LHCN-M2 (cell line): ENCODE results near the gene RNU6-9. TPM values are rescaled to one million over a fixed set of nuclear protein-coding genes. Genes with fewer than 3 reads are reported as not detected.

Experiments used
- DNase-seq: peaks from one replicate; pipeline ENCODE4 v3.0.0-alpha.2; 2012; ENCODE audit warnings: low read depth
- total RNA-seq: library from RNA; depleted of rRNA; stranded (reverse); fragments of >200 nt; gene quantifications from 2 replicates; pipeline ENCODE4 v1.2.3, GENCODE V29; 2014

Gene RNU6-9
- total RNA-seq, 1 experiment from 2014 or later, result not detected

DNA sequence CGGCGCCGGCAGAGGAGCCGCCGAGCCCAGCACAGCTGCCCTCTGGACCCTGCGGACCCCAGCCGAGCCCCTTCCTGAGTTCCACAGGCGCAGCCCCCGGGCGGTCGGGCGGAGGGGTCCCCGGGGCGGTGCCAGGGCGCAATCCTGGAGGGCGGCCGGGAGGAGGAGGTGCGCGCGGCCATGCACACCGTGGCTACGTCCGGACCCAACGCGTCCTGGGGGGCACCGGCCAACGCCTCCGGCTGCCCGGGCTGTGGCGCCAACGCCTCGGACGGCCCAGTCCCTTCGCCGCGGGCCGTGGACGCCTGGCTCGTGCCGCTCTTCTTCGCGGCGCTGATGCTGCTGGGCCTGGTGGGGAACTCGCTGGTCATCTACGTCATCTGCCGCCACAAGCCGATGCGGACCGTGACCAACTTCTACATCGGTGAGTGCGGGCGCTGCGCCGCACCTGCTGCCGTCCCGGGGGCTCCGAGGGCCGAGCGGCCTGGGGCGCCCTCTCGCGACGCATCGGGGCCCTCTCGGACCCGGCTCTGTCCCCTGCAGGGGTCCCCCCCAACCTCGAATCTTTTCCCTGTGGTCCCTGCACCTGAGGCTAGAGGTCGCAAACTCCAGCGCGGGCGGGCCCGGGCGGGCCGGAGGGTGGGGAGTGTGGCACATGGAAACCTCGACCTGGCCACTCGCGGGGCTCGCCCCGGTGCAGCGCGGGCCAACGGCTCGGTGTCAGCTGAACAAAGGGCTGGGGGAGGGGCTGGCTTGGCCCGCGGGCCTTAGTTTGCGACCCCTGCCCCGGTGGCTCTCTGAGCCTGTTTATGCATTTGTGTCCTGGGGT is 24.3 kb downstream of the RNU6-9 start, which contains the start of gene KISS1R:
Gene KISS1R (plus strand): TSS at position 11 of the 829 bp plus-strand sequence. CDS start 170 bp downstream, at position 181.
- DNase-seq, result no peak

DNA sequence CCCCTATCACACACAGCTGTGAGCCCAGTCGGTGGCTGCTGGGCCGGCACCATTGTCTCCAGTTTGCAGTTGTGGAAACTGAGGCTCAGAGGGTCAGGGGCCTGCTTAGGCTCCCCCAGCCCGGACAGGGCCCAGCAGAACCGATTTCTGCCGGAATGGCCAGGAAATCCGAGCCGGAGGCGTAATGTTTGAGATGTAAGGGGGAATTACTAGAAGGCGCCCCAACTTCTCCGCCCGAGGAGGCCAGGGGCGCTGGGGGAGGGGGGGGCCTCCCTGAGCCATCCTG is 24.8 kb downstream of the RNU6-9 start:
- DNase-seq, result no peak

DNA sequence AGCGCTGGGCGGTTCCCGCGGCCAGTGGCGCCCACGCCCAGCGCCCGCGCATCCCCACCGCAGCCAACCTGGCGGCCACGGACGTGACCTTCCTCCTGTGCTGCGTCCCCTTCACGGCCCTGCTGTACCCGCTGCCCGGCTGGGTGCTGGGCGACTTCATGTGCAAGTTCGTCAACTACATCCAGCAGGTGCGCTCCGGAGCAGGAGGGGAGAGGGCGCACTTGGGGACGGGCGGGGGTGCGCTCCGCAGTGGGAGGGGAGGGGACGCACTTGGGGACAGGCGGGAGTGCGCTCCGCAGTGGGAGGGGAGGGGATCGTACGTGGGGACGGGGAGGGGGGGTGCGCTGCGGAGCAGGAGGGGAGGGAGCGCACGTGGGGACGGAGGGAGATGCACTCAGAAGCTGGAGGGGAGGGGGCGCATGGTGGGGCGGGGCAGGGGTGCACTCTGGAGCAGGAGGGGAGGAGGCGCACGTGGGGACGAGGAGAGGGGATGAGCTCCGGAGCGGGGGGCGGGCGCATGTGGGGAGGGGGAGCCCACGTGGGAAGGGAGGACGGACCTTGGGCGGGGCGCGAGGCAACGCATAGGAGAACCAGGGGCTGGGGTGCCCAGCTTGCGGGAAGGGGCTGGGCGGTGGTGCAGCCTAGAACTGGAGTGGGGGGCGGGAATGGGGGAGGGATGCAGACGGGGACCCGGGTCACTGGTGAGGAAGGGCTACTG is 25.4 kb downstream of the RNU6-9 start:
- DNase-seq, result no peak

DNA sequence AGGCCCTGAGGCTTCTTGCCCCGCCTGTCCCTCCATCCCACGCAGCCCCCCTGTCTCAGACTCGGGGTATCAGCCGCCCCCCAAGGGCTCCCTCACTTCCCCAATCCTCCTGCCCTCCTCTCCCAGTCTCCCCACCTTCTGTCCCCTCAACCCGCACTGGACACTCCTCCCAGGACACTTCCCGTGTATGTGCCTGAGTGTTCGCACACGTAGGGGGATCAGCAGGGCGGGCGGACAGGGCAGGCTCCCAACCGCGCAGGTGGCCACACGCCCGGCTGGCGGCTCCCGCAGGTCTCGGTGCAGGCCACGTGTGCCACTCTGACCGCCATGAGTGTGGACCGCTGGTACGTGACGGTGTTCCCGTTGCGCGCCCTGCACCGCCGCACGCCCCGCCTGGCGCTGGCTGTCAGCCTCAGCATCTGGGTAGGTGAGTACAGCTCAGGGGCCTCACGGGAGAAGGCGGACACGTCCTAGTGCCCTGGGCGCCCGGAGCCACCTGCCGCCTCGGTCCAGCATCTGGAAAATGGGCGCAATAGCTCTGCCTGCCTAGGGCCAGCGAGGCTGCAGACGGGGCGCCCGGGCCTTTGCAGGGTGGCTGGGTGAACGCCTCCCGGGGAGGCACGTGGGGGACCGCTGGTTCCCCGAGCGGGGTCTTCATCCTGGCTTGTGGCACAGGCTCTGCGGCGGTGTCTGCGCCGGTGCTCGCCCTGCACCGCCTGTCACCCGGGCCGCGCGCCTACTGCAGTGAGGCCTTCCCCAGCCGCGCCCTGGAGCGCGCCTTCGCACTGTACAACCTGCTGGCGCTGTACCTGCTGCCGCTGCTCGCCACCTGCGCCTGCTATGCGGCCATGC is 26.1 kb downstream of the RNU6-9 start:
- no peak for DNase-seq

GRCh38 chr19:920051-920864 is 27.0 kb downstream of the RNU6-9 start:
- DNase-seq, result no peak

- no peak for DNase-seq
These were observed 31.3 kb downstream of the RNU6-9 start for GRCh38 chr19:924553-925086.

DNA sequence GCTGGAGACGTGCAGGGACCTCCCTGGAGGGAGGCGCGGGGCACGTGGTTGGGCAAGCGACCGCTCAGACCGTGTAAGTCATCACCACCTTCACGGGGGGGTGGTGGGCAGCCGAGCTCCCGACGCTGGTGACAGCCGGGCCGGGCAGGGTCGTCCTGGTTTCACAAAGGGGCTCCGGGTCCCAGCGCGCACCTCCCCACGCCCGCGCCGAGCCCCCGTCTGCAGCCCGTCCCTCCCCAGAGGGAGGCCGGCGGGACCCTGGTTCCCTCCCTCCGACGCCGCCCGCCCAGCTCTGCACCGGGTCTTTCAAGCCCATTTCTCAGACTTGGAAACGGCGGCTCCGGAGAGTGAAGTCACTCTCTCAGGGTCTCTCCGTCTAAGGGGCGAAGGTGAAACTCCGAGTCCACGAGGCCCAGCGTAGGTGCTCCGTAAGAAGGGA is 31.8 kb downstream of the RNU6-9 start:
- DNase-seq, result no peak

DNA sequence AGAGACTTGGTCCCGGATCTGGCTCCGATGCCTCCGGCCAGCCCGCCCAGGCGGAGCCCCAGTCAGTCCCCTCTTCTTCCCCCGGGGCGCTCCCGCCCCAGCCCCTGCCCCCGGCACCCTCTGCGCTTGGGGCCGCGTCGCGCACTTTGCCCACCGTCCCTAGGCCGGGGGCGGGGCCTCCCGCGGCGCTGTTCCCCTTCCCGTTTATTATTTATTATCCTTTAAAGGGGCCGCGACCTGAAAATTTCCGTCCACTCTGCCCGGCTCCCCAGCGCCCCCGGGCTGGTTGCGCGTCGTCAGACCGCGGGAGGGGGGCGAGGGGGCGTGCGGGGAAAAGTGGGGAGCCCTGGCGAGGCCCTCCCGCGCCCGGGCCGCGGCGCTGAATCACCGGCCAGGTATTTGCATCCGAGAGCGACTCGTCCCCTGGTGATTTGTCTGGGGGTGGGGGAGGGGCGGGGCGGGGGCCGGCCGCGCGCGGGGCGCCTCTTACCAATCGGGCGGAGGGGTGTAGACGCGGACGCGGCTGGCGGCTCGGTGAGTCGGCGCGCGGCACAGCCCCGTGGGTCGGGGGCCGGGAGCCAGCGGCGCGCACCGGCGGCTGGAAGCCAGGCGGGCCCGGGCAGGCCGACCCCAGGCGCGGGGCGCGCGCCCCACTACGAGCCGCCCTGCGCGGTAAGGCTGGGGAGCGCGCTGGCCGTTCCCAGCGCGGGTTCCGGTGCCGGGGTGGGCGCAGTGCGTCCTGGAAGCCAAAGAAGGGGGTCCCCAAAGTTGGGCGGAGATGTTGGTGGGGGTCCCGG is 32.4 kb downstream of the RNU6-9 start, which contains the start of gene ARID3A:
Gene ARID3A (plus strand): TSS at position 510 of the 797 bp plus-strand sequence. CDS start 3,494 bp downstream, outside the sequence.
- DNase-seq, result peak; percentile 78

GRCh38 chr19:926323-926588 is 33.0 kb downstream of the RNU6-9 start:
- no peak for DNase-seq

DNA sequence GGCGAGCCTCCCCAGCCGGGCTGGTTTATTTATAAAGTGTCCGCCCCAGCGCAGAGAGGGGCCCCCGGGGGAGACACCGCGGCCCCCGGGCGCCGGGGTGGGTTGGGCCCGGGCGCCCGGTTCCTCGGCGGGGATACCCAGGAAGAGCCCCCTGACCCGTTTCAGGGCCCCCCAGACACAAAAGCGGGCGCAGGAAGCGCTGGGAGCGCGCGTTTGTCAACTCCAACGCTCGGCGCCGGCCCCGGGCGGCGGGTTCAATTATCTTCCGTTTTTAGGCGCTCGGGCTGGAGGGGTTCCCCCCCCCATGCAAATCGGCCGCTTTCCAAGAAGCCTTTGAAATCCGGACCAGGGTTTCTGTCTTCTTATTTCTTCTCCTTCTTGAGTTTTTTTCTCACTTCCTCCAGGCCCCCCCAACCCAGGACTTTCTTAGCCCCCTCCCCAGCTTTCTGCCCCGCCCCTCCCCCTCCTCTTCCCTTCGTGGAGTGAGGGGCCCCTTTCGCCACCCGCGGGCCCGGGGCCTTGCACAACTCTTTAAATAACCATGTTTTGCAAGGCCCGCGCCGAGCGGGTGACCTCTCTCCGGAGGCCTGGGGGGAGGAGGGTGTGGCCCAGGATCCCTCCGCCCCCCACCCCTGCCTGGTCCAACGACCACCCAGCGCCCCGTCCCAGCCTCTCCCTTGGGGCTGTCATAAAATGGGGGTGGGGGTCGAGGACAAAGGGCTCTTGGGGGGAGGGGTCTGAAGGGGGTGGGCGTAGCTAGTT is 33.5 kb downstream of the RNU6-9 start:
- DNase-seq, result peak; percentile 27

GRCh38 chr19:927351-927779 is 34.1 kb downstream of the RNU6-9 start:
- DNase-seq, result no peak

DNA sequence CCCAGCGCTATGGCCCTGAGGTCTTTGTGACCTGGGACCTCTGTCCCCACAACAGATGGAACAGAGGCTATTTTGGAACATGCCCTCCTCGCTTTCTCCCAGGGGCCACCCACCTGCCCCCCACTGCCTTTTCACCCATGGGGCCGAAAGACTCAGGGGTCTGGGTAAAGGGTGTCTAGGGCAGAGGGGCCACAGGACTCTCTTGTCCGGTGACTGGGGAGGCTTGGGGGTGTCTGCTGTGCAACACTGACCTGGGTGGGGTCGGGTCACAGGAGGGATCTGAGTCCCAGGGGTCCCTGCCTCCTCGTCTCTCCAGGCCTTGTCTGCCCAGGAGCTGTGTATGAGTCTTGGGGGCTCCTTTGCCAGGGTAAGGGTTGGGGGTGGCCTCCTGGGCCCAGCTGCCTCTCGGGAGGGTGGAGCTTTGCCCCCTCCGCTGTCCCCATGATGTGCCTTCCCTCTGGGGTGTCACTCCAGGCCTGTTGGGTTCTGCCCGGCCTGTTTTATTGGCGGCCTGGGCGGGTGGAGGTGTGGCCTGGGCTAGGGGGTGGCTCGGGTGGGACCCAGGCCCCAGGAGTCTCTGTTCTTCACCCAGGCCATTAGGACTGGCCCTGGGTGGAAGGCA is 34.6 kb downstream of the RNU6-9 start:
- no peak for DNase-seq

- no peak for DNase-seq
These were observed 35.4 kb downstream of the RNU6-9 start for GRCh38 chr19:928471-929202.

GRCh38 chr19:929203-929890 is 36.1 kb downstream of the RNU6-9 start:
- DNase-seq, result no peak

DNA sequence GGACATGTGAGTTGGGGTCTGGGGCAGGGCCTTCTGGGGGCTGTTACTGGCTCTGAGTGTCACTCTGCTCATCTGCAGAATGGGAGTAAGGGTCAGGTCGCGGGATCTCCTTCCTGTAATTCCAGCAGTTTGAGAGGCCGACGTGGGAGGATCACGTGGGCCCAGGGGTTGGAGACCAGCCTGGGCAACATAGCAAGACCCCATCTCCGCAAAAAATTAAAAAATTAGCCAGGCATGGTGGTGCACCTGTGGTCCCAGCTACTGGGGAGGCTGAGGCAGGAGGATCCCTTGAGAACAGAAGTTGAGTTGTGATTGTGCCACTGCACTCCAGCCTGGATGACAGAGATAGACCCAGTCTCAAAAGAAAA is 36.6 kb downstream of the RNU6-9 start:
- DNase-seq, result no peak

GRCh38 chr19:931860-932647 is 38.8 kb downstream of the RNU6-9 start:
- DNase-seq, result no peak
